Right lobe of liver (tissue), 6 donors: ENCODE results near the gene TPT1. TPM values are rescaled to one million over a fixed set of nuclear protein-coding genes. Genes with fewer than 3 reads are reported as not detected.

Experiments used
- ATAC-seq, 4 donors: fragments of 200-7000 bp; cut with Tn5 transposase; one replicate each; pipeline ENCODE4 v1.9.1; 2020; ENCODE audit warnings: mild to moderate bottlenecking in 4 of 4, moderate library complexity in 4 of 4
- DNase-seq, 3 donors: peaks; one replicate each; pipeline ENCODE4 v3.0.0-alpha.2; 2020
- H3K27ac ChIP-seq, 3 donors: fragments of 200-600 bp; one replicate each; pipeline ENCODE4 v1.8.0; 2022
- H3K27me3 ChIP-seq, 2 donors: fragments of 200-600 bp; one replicate each; pipeline ENCODE4 v1.8.0; 2022
- H3K36me3 ChIP-seq, 4 donors: fragments of 200-600 bp; sonication (generic) in 1 of 4; one replicate each; pipeline versions ENCODE4 v1.5.1 to v1.8.0; 2017 to 2022; ENCODE audit warnings: control low read depth in 1 of 4
- H3K4me1 ChIP-seq, 4 donors: fragments of 200-600 bp; sonication (generic) in 1 of 4; one replicate each; pipeline versions ENCODE4 v1.5.1 to v1.8.0; 2017 to 2022; ENCODE audit warnings: control low read depth in 1 of 4
- H3K4me3 ChIP-seq, 3 donors: fragments of 200-600 bp; one replicate each; pipeline ENCODE4 v1.8.0; 2022
- H3K9me3 ChIP-seq, 4 donors: fragments of 200-600 bp; sonication (generic) in 1 of 4; one replicate each; pipeline versions ENCODE4 v1.5.1 to v1.8.0; 2017 to 2022; ENCODE audit warnings: control low read depth in 1 of 4
- CTCF ChIP-seq, 4 donors: fragments of 200-600 bp in 3 of 4; fragments of 450-650 bp in 1 of 4; IDR thresholded peaks; one replicate each; pipeline versions ENCODE4 v1.5.1 to v1.8.0; 2016 to 2022; ENCODE audit warnings: antibody characterized with exemption in 4 of 4, mild to moderate bottlenecking in 2 of 4
- POLR2A ChIP-seq: fragments of 450-650 bp; IDR thresholded peaks from one replicate; pipeline ENCODE4 v1.6.1; 2017; ENCODE audit warnings: antibody characterized with exemption, mild to moderate bottlenecking
- WGBS: methylation state at CpG from one replicate; pipeline ENCODE4 v1.1.6; 2018; ENCODE audit warnings: low coverage, low lambda C conversion rate; ENCODE audit not compliant: insufficient coverage; ENCODE audit errors: missing lambda C conversion rate; 5-methylcytosine and 5-hydroxymethylcytosine counted together
- intact Hi-C, 2 donors: fragments of 100-400 bp; cut with DNase I; formaldehyde crosslinking; loops; one replicate each; pipeline versions ENCODE4 v1.11.2 to v1.14.1; 2022
- total RNA-seq, 6 experiments: library from RNA; depleted of rRNA in 2 of 6; stranded (reverse); fragments of >200 nt in 2 of 6; fragmentation: NEBNext Ultra II Directional in 3 of 6; extraction: Animal tissue kit (Norgen Biotek cat#: 25700) in 3 of 6; gene quantifications; one replicate each; pipeline versions ENCODE4 v1.1.0 to v1.2.4, GENCODE V29; 2016 to 2023
- donor health status: DM: no; HTN: yes; CAD: no.
- donor health status: DM: no; HTN: no; CAD: no.
- donor health status: DM: no; HTN: no; CAD: no.
- donor health status: DM: no; HTN: yes; CAD: no.
- donor health status: DM: no; HTN: yes; CAD: no.

The TPT1 gene
- total RNA-seq, 6 experiments from 2014 or later: 1,466 to 3,393 (median 2,295) TPM

DNA sequence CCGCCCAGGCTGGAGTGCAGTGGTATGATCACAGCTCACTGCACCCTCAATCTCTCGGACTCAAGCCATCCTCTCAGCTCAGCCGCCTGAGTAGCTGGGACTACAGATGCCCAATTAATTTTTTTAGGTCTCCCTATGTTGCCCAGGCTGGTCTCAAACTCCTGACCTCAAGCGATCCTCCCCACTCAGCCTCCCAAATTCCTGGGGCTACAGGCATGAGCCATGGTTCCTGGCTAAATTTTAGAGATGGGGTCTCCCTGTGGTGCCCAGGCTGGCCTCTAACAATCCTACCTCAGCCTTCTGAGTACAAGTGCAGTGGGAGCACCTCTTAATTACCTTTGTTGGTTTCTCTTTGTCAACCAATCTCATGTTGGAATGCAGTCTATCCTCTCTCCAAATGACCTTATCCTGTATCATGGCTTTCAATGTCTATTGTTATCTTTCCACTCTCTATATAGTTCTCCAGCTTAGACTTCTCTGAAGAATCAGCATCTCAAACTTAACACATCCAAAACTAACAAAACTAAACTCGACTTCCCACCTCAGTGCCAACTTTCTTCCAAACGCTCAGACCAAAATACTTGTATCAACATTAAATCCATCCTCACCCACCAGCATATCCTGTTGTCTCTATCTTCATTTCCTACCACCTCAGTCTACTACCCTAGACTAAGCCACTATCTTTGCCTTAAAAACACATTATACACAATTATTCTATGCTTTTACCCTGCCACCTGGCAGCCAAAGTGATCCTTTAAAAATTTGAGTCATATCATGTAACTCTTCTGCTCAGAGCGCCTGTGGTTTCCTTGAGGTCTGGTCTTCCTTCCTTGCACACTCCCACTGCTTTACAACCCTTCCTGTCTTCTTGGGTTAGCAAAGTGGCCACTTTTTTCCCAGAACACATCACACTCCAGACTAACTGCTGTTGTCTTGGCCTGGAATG is 6.7 kb downstream of the TPT1 start:
- DNase-seq (no peak), ATAC-seq (peak in 1 of 4 donors; percentile 2)
- peak overlapping the region in 2 of 3 donors; percentile 9 to 100 for H3K27ac ChIP-seq
- H3K4me3 ChIP-seq: no peak overlapping the region
- WGBS: 51% methylated on average over 7 of the region's 7 CpGs
- intact Hi-C loops: no loop called here
- no peaks in the 10 kb centered on the region for H3K27me3 ChIP-seq
- H3K36me3 ChIP-seq: peaks cover 18 to 34% (median 29%) of the 10 kb centered on the region in 4 donors
- H3K4me1 ChIP-seq: peaks cover 0 to 54% (median 27%) of the 10 kb centered on the region in 4 donors
- no peaks in the 10 kb centered on the region for H3K9me3 ChIP-seq
- TF ChIP-seq CTCF (IDR thresholded peaks at IDR 0.05): no peak
- TF ChIP-seq POLR2A: no peak

GRCh38 chr13:45333251-45333976 is 7.6 kb downstream of the TPT1 start:
- H3K4me3 ChIP-seq: no peak overlapping the region

GRCh38 chr13:45332831-45333219 is 8.2 kb downstream of the TPT1 start:
- H3K27me3 ChIP-seq: no peaks in the 10 kb centered on the region
- TF ChIP-seq POLR2A (no peak), CTCF (IDR thresholded peaks at IDR 0.05) (no peak)
- no peaks in the 10 kb centered on the region for H3K9me3 ChIP-seq
- no peak overlapping the region for H3K4me3 ChIP-seq
- DNase-seq (no peak), ATAC-seq (no peak)
- intact Hi-C loops: no loop called here
- H3K27ac ChIP-seq: no peak overlapping the region
- peaks cover 0 to 47% (median 24%) of the 10 kb centered on the region in 4 donors for H3K4me1 ChIP-seq
- H3K36me3 ChIP-seq: peaks cover 15 to 20% (median 17%) of the 10 kb centered on the region in 4 donors
- 95% methylated on average over 3 of the region's 3 CpGs for WGBS

More at GRCh38 chr13:45333251-45333976, 7.6 kb downstream of the TPT1 start:
- Histone ChIP-seq H3K4me1 (peaks cover 0 to 53% (median 27%) of the 10 kb centered on the region in 4 donors), H3K9me3 (no peaks in the 10 kb centered on the region), H3K27ac (no peak overlapping the region), H3K27me3 (no peaks in the 10 kb centered on the region), H3K36me3 (peaks cover 16 to 26% (median 21%) of the 10 kb centered on the region in 4 donors)
- no peak for DNase-seq
- no peak for TF ChIP-seq CTCF (IDR thresholded peaks at IDR 0.05)
- no peak for TF ChIP-seq POLR2A
- no peak for ATAC-seq
- intact Hi-C loops: no loop called here
- WGBS: 77% methylated on average over 3 of the region's 3 CpGs

- 93% methylated on average over 2 of the region's 2 CpGs for WGBS
- Histone ChIP-seq H3K36me3 (peaks cover 9 to 15% (median 12%) of the 10 kb centered on the region in 4 donors), H3K27me3 (no peaks in the 10 kb centered on the region), H3K27ac (no peak overlapping the region), H3K4me1 (peaks cover 0 to 41% (median 21%) of the 10 kb centered on the region in 4 donors), H3K4me3 (no peak overlapping the region), H3K9me3 (no peaks in the 10 kb centered on the region)
- peak in 1 of 4 donors; percentile 5 for ATAC-seq
- TF ChIP-seq POLR2A (no peak), CTCF (IDR thresholded peaks at IDR 0.05) (no peak)
- DNase-seq: no peak
- intact Hi-C loops: no loop called here
Measured at GRCh38 chr13:45332036-45332830, 8.8 kb downstream of the TPT1 start.
